A549 (cell line): ENCODE measurements around the gene PIK3R1.

ENCODE experiments used
- CHD2 ChIP-seq: fragments of 150-350 bp; IDR thresholded peaks from 2 replicates; pipeline ENCODE4 v1.6.1; 2014; ENCODE audit warnings: low read length; ENCODE audit not compliant: partially characterized antibody
- CHD4 ChIP-seq: fragments of 200-600 bp; sonication (generic); IDR thresholded peaks from 2 replicates; pipeline ENCODE4 v1.6.1; 2016; ENCODE audit warnings: antibody characterized with exemption, mild to moderate bottlenecking, borderline replicate concordance
- CTCF ChIP-seq: fragments of >200 bp; sonication (Bioruptor Twin); formaldehyde crosslinking; IDR thresholded peaks from 3 replicates; pipeline ENCODE4 v1.5.1; 2016
- HOXA7 ChIP-seq: fragments of 250-450 bp; sonication (Bioruptor Pico); IDR thresholded peaks from 2 replicates; pipeline ENCODE4 v1.5.0; 2020; ENCODE audit warnings: mild to moderate bottlenecking, moderate library complexity
- HOXB5 ChIP-seq: fragments of 250-450 bp; sonication (Bioruptor Pico); IDR thresholded peaks from 2 replicates; pipeline ENCODE4 v1.5.0; 2020; ENCODE audit warnings: mild to moderate bottlenecking, moderate library complexity
- MAZ ChIP-seq: fragments of 150-350 bp; IDR thresholded peaks from 2 replicates; pipeline ENCODE4 v1.6.1; 2014; ENCODE audit warnings: antibody characterized with exemption, low read depth, low read length, borderline replicate concordance

DNA sequence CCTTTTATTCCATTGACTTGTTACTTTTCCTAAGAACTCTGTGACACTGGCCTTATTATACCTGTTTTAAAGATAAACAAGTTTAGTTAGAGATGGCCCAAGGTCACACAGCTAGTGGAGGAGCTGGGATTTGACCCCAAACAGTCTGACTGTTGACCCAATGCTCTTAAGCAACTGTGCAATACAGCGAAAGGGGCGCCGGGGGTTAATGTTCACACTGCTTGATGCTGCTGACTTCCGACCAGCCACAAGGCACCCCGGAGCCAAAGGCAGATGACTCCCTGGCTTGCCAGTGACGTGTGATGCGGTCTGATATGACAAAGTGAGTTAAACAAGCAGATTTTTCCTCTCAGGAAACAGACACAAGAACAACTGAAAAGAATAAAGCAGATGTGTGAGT, 23.9 kb downstream of the PIK3R1 start:
- TF ChIP-seq HOXA7 (no peak), HOXB5 (CRISPR knock-in tag) (no peak), CTCF (no peak), MAZ (no peak), CHD4 (no peak), CHD2 (no peak)
